IgD-negative memory B cell (primary cell): Measurements from ENCODE around the gene SLC2A10. TPM values are rescaled to one million over a fixed set of nuclear protein-coding genes. Genes with fewer than 3 reads are reported as not detected.
"Not testable (repeated sequence)": the region's sequence is repeated elsewhere in the genome, so short reads cannot be mapped to it uniquely, and the experiment has no call there.

Source experiments
- H3K27ac Mint-ChIP-seq, 3 donors: one replicate each; pipeline ENCODE4 v1.8.0; 2020 to 2022; ENCODE audit warnings: mild to moderate bottlenecking in 3 of 3, mixed read lengths in 3 of 3, moderate library complexity in 1 of 3
- H3K27me3 Mint-ChIP-seq: one replicate; pipeline ENCODE4 v1.8.0; 2021; ENCODE audit warnings: mixed read lengths
- H3K36me3 Mint-ChIP-seq: one replicate; pipeline ENCODE4 v1.8.0; 2020; ENCODE audit warnings: mild to moderate bottlenecking, mixed read lengths
- H3K4me1 Mint-ChIP-seq, 3 donors: one replicate each; pipeline ENCODE4 v1.8.0; 2020 to 2022; ENCODE audit warnings: mixed read lengths in 3 of 3, mild to moderate bottlenecking in 1 of 3
- H3K4me3 Mint-ChIP-seq, 4 donors: one replicate each; pipeline ENCODE4 v1.8.0; 2020 to 2022; ENCODE audit warnings: mild to moderate bottlenecking in 4 of 4, mixed read lengths in 4 of 4, moderate library complexity in 3 of 4
- H3K9me3 Mint-ChIP-seq, 3 donors: one replicate each; pipeline ENCODE4 v1.8.0; 2020 to 2021; ENCODE audit warnings: mixed read lengths in 3 of 3, mild to moderate bottlenecking in 1 of 3
- polyA plus RNA-seq: library from polyadenylated mRNA; unstranded; fragments of 300-500 nt; fragmentation: Illumina TruSeq; gene quantifications from one replicate; pipeline ENCODE4 v1.2.3, GENCODE V29; 2021

Gene SLC2A10
- polyA plus RNA-seq, 1 donor from 2014 or later, result not detected

DNA sequence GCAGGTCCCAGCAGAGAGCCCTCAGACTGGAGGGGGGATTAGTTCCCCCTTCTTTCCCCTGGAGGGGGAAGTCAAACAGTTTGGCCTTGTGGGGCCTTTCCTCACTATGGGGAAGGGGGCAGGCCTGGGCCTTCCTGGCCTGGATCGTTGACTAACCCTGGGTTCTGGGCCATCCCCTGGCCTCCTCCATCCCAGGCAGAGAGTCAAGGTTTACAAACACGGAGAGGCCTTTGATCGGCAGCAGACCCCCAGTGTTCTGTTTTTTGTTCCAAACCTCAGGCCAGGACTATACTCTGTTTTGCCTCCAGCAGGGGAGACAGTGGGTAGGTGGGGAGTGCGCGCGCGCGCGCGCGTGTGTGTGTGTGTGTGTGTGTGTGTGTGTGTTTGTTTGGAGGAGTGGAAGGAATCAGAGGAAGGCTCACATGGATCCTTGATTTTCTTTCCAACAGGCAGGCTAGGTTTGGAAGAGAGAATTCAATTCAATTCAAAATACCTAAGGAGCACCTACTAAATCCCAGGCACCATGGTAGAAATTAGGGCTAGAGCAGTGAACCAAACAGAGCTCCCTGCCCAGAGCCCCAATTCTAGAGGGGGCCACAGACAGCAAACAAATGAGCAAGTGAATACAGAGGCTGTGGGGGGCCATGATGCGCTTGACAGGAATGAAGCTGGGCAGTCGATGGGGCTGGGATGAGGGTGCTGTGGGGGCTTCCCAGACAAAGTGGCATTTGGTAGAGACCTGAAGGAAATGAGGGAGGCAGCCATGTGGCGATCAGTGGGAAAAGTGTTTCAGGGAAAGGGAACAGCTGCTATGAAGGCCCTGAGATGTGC, 35.0 kb upstream of the SLC2A10 start:
- Mint-ChIP-seq H3K27ac (no peak overlapping the region), H3K36me3 (peaks cover 4% of the 10 kb centered on the region), H3K4me1 (no peaks in the 10 kb centered on the region), H3K9me3 (peaks cover 0 to 5% (median 1%) of the 10 kb centered on the region in 3 donors), H3K27me3 (peaks cover 2% of the 10 kb centered on the region), H3K4me3 (no peak overlapping the region)

GRCh38 chr20:46676649-46677316, 32.7 kb upstream of the SLC2A10 start:
- not testable (repeated sequence) for H3K36me3 Mint-ChIP-seq, H3K27ac Mint-ChIP-seq, H3K9me3 Mint-ChIP-seq, H3K4me3 Mint-ChIP-seq, H3K4me1 Mint-ChIP-seq, H3K27me3 Mint-ChIP-seq

- Mint-ChIP-seq H3K4me1 (peaks cover 5 to 8% (median 8%) of the 10 kb centered on the region in 3 donors), H3K27ac (peak overlapping the region in 1 of 3 donors; percentile 4), H3K36me3 (peaks cover 4% of the 10 kb centered on the region), H3K4me3 (no peak overlapping the region), H3K9me3 (no peaks in the 10 kb centered on the region), H3K27me3 (no peaks in the 10 kb centered on the region)
These were observed 31.8 kb upstream of the SLC2A10 start for GRCh38 chr20:46677608-46678007.

- Mint-ChIP-seq H3K36me3 (peaks cover 4% of the 10 kb centered on the region), H3K27me3 (no peaks in the 10 kb centered on the region), H3K4me1 (peaks cover 8 to 17% (median 10%) of the 10 kb centered on the region in 3 donors), H3K9me3 (no peaks in the 10 kb centered on the region), H3K4me3 (no peak overlapping the region), H3K27ac (no peak overlapping the region)
These were observed 30.9 kb upstream of the SLC2A10 start for GRCh38 chr20:46678516-46678915.

- Mint-ChIP-seq H3K4me1 (peaks cover 17 to 22% (median 19%) of the 10 kb centered on the region in 3 donors), H3K27me3 (no peaks in the 10 kb centered on the region), H3K27ac (no peak overlapping the region), H3K9me3 (no peaks in the 10 kb centered on the region), H3K4me3 (no peak overlapping the region), H3K36me3 (peaks cover 4% of the 10 kb centered on the region)
These were observed 28.8 kb upstream of the SLC2A10 start for GRCh38 chr20:46680684-46681031.

- peaks cover 17 to 27% (median 25%) of the 10 kb centered on the region in 3 donors for H3K4me1 Mint-ChIP-seq
- peak overlapping the region in 2 of 4 donors; percentile 53 to 60 for H3K4me3 Mint-ChIP-seq
- H3K27me3 Mint-ChIP-seq, result no peaks in the 10 kb centered on the region
- H3K27ac Mint-ChIP-seq, result peak overlapping the region in 1 of 3 donors; percentile 73
- peaks cover 4% of the 10 kb centered on the region for H3K36me3 Mint-ChIP-seq
- H3K9me3 Mint-ChIP-seq, result no peaks in the 10 kb centered on the region
These were observed 28.2 kb upstream of the SLC2A10 start for GRCh38 chr20:46681032-46681854.

DNA sequence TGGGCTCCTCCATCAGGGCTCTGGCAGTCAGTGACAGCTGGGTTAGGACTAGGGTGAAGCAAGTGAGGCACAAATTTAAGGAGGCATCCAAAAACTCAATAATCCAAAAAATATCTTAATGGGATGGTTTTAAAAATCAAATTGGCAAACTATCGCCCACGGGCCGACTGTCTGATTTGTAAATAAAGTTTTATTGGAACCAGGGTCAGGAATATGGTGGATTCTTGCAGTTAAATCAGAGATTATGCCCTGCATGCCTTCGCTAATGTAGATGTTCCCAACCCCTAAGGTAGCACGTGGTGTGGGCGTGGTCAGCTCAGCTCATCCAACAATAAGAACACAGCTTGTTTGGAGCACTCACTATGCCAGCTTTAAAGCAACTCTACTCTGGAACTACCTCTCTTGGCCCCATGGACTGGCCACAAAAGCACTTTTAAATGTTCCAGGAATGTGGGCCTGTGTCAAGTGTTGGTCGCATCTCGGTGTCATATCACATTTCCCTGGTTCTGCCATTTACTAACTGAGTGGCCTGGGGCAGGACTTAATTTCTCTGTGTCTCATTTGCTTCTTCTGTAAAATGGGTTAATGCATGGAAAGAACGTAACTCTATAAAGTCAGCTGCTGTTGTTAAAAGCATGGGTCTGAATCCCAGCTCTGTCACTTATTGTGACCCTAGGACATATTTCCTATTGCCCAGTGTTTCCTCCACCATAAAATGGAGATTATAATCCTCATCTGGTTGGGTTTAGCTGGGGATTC, 27.2 kb upstream of the SLC2A10 start:
- H3K9me3 Mint-ChIP-seq, result no peaks in the 10 kb centered on the region
- H3K36me3 Mint-ChIP-seq, result peaks cover 4% of the 10 kb centered on the region
- peaks cover 21 to 33% (median 33%) of the 10 kb centered on the region in 3 donors for H3K4me1 Mint-ChIP-seq
- no peaks in the 10 kb centered on the region for H3K27me3 Mint-ChIP-seq
- peak overlapping the region in 1 of 4 donors; percentile 53 for H3K4me3 Mint-ChIP-seq
- peak overlapping the region in 1 of 3 donors; percentile 73 for H3K27ac Mint-ChIP-seq

GRCh38 chr20:46683011-46683667, 26.3 kb upstream of the SLC2A10 start:
- Mint-ChIP-seq H3K36me3 (peaks cover 3% of the 10 kb centered on the region), H3K4me3 (peak overlapping the region in 1 of 4 donors; percentile 17), H3K9me3 (no peaks in the 10 kb centered on the region), H3K27me3 (no peaks in the 10 kb centered on the region), H3K27ac (peak overlapping the region in 1 of 3 donors; percentile 6), H3K4me1 (peaks cover 28 to 38% (median 38%) of the 10 kb centered on the region in 3 donors)

GRCh38 chr20:46683668-46683938, 25.8 kb upstream of the SLC2A10 start:
- peaks cover 31 to 43% (median 42%) of the 10 kb centered on the region in 3 donors for H3K4me1 Mint-ChIP-seq
- H3K27me3 Mint-ChIP-seq, result no peaks in the 10 kb centered on the region
- H3K27ac Mint-ChIP-seq, result no peak overlapping the region
- peak overlapping the region in 1 of 4 donors; percentile 17 for H3K4me3 Mint-ChIP-seq
- H3K9me3 Mint-ChIP-seq, result no peaks in the 10 kb centered on the region
- H3K36me3 Mint-ChIP-seq, result no peaks in the 10 kb centered on the region

DNA sequence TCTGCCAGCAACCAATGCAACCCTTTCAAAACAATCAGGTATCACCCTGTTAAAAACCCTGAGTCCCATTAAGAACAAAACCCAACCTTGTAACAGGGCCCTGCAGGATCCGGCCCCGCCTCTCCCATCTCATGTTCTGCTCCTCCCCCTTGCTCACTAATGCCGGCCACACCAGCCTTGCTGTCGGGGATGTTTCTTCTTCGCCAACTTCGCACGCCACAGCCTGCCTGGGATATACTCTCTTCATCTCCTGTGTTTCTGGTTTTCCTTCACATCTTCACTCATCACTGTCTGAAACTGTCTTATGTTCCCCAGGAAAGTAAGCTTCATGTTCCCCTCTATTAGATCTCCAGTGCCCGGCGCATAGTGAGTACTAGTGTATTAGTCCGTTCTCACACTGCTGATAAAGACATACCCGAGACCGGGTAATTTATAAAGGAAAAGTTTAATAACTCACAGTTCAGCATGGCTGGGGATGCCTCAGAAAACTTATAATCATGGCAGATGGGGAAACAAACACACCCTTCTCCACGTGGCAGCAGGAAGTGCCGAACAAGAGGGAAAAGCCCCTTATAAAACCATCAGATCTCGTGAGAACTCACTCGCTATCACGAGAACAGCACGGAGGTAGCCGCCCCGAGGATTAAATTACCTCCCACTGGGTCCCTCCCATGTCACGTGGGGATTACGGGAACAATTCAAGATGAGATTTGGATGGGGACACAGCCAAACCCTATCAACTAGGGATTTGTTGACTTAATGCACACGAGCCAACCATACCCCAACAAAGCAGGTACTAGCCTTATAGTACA, 25.3 kb upstream of the SLC2A10 start:
- H3K9me3 Mint-ChIP-seq, result no peaks in the 10 kb centered on the region
- peaks cover 32 to 44% (median 42%) of the 10 kb centered on the region in 3 donors for H3K4me1 Mint-ChIP-seq
- peak overlapping the region in 1 of 4 donors; percentile 20 for H3K4me3 Mint-ChIP-seq
- no peak overlapping the region for H3K27ac Mint-ChIP-seq
- H3K36me3 Mint-ChIP-seq, result no peaks in the 10 kb centered on the region
- no peaks in the 10 kb centered on the region for H3K27me3 Mint-ChIP-seq

DNA sequence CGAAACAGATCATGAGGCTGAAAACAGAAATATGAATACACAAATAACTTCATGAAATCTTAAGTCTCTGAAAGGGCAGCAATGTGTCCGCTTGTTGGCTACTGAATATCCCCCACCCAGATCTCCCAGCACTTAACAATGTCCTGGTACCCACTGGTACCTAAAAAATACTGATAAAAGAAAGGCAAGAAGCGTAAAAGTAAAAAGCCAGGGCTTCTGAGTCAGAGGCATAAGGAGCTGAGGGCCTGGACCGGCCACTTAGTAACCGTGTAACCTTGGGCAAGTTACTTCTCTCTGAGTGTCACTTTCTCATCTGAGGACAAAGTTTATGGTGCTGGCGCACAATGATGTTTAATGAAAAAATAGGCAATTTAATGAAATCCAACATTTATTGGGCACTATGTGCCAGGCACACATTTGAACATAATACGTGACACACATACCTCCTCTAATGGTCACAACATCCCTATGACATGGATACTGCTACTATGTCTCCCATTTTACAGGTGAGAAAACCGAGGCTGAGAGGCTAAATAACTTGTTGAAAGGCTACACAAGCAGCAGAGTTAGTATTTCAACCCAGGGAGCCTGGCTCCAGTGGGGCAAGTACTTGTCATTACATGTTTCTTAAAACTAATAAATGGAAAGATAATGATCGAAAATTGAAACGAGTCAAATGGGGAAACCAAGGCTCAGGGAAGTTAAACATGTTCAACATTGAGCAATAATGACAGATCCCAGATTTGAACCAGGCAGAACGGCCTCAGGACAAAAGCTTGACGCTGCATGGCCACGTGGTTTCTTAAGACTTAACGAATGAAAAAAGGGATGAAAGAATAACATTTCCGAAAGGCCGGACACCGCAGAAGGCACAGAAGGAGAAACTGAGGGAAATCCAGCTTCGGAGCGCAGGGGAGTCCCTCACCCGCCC, 21.0 kb upstream of the SLC2A10 start:
- Mint-ChIP-seq H3K4me1 (peaks cover 28 to 48% (median 41%) of the 10 kb centered on the region in 3 donors), H3K36me3 (peaks cover 2% of the 10 kb centered on the region), H3K27ac (peak overlapping the region; percentile 79 to 95 (median 83)), H3K27me3 (no peaks in the 10 kb centered on the region), H3K9me3 (no peaks in the 10 kb centered on the region), H3K4me3 (peak overlapping the region; percentile 97 to 100 (median 99))

GRCh38 chr20:46689082-46689753, 20.2 kb upstream of the SLC2A10 start, which contains the start of gene TP53RK:
TP53RK (minus strand) TSS chr20:46689444; CDS start chr20:46689414, 30 bp downstream.
- Mint-ChIP-seq H3K4me3 (peak within 1 kb of the TSS; percentile 97 to 100 (median 99)), H3K27ac (peak within 1 kb of the TSS; percentile 91 to 97 (median 95))

More at GRCh38 chr20:46689082-46689753, 20.2 kb upstream of the SLC2A10 start, which contains the start of gene TP53RK:
- no peaks in the 10 kb centered on the region for H3K9me3 Mint-ChIP-seq
- peaks cover 2% of the 10 kb centered on the region for H3K36me3 Mint-ChIP-seq
- H3K4me1 Mint-ChIP-seq, result peaks cover 24 to 40% (median 39%) of the 10 kb centered on the region in 3 donors
- no peaks in the 10 kb centered on the region for H3K27me3 Mint-ChIP-seq
